Measurements from ENCODE around the gene SPRYD4. TPM values are rescaled to one million over a fixed set of nuclear protein-coding genes. Genes with fewer than 3 reads are reported as not detected.
A peak's percentile ranks its signal among the peaks of the same experiment; 100 is the strongest.

Gene SPRYD4
- total and polyA plus RNA-seq, 10 of the 15 experiments (the other 5 are each of a cell fraction or from before 2014, with no cell fraction given) = 4.1 to 6.0 (median 5.1) TPM

DNA sequence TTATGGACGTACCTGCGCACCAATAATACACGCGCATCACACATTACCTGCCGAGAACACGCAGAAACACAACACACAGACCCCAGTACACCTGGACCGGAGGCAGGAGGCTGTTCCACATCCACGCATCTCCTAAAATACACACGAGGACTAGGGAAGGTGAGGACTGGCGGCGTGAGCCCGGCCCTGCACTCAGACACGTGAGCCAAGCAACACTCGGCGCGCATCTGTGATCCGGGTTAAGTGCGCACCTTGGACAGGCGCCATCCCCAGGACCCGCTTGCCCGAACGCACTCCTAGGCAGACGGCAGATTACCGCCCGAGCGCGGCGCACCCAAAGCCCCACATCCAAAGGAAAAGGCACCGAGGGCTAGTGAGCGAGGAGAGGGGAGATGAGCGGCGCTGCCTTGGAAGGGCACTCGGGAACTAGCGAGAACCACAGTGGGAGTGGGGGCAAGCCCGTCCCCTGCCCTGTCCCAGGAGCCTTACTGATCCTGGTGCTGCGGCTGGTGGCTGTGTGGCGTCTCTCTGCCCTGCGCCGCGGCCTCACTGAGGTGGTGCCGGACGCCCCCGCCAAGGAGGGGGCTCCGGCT, 19.2 kb downstream of the SPRYD4 start:
- peak overlapping the region; percentile 41; the same call in 1 of the 2 replicates for H3K9ac ChIP-seq (ENCODE audit: control insufficient read depth, insufficient read depth, low read length)
- intact Hi-C loops (cut with micrococcal nuclease; ENCODE audit: unreplicated experiment) = no loop called here
- no peak for FAIRE-seq

More for the DNA sequence above, 19.2 kb downstream of the SPRYD4 start:
- H3K27me3 ChIP-seq (replicated peaks in 1 of 2; ENCODE audit: control insufficient read depth in 2 of 2, insufficient read depth in 2 of 2, low read length in 1 of 2) = peaks cover 0 to 2% of the 10 kb centered on the region in 2 experiments; a peak in 2 of 4 replicates
- no peaks in the 10 kb centered on the region for H3K9me3 ChIP-seq (replicated peaks; ENCODE audit: control insufficient read depth, insufficient read depth, low read length)
- H4K20me1 ChIP-seq (ENCODE audit: control insufficient read depth, insufficient read depth) = no peaks in the 10 kb centered on the region
- peak overlapping the region; percentile 97 for H3K4me2 ChIP-seq (ENCODE audit: control insufficient read depth, insufficient read depth)
- peak; percentile 65 for ATAC-seq
- no peak for DNase-seq (ENCODE audit: low read depth, low spot score)
- in situ Hi-C loops (cut with MboI) = no loop called here
- no peaks in the 10 kb centered on the region for H3K36me3 ChIP-seq (ENCODE audit: control insufficient read depth in 2 of 2, insufficient read depth in 2 of 2, low read length in 1 of 2)
- ChIA-PET CTCF (interaction anchor here (0.6 kb wide), 1 partner anchor 142 kb away, joined by 3 read pairs; no protein-coding TSS in a partner anchor), POLR2A (no interaction called here), SMC1A (ENCODE audit: uncharacterized antibody, unreplicated experiment) (no interaction called here), RAD21 (ENCODE audit: unreplicated experiment) (interaction anchor here (0.7 to 1.3 kb wide), 2 partner anchors 149 to 1295 kb away, joined by 3 read pairs; no protein-coding TSS in a partner anchor)
- 16% methylated on average over 44 of the region's 44 CpGs for WGBS (ENCODE audit: insufficient coverage, insufficient replicate concordance, low lambda C conversion rate, missing lambda C conversion rate)
- no peaks in the 10 kb centered on the region for H3K79me2 ChIP-seq (ENCODE audit: control insufficient read depth, insufficient read depth, low read length)
- peaks cover 4% of the 10 kb centered on the region; the same call in 1 of the 2 replicates for H3K4me1 ChIP-seq (ENCODE audit: control insufficient read depth, insufficient read depth, low read length)
- TF ChIP-seq, protein P1, sequence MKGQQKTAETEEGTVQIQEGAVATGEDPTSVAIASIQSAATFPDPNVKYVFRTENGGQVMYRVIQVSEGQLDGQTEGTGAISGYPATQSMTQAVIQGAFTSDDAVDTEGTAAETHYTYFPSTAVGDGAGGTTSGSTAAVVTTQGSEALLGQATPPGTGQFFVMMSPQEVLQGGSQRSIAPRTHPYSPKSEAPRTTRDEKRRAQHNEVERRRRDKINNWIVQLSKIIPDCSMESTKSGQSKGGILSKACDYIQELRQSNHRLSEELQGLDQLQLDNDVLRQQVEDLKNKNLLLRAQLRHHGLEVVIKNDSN (IDR thresholded peaks at IDR 0.05; ENCODE audit: borderline replicate concordance, extremely low read length, insufficient read depth, low read depth, low read length) = peak; percentile 24
- TF ChIP-seq WRNIP1 (IDR thresholded peaks at IDR 0.05; ENCODE audit: borderline replicate concordance, low read depth, low read length) (no peak), EGR1 (IDR thresholded peaks at IDR 0.05; ENCODE audit: borderline replicate concordance in 1 of 2, low read depth in 2 of 2, low read length in 2 of 2) (0 out of 3 replicates have a peak, but pooled peaks of 1 of the 2 experiments have one; percentile 40), BHLHE40 (IDR thresholded peaks at IDR 0.05; ENCODE audit: borderline replicate concordance in 1 of 2, low read depth in 2 of 2, low read length in 1 of 2) (peak; percentile 28 to 63; a peak in 2 of 4 replicates), ZZZ3 (IDR thresholded peaks at IDR 0.05; ENCODE audit: control insufficient read depth, insufficient read length, low read depth) (no peak), MYC (IDR thresholded peaks at IDR 0.05; ENCODE audit: insufficient read depth, insufficient read length, insufficient replicate concordance, low read length, severe bottlenecking) (no peak), POLR2A (IDR thresholded peaks at IDR 0.05; ENCODE audit: low read depth, low read length) (peak; percentile 34)
- TF ChIP-seq, protein P2, sequence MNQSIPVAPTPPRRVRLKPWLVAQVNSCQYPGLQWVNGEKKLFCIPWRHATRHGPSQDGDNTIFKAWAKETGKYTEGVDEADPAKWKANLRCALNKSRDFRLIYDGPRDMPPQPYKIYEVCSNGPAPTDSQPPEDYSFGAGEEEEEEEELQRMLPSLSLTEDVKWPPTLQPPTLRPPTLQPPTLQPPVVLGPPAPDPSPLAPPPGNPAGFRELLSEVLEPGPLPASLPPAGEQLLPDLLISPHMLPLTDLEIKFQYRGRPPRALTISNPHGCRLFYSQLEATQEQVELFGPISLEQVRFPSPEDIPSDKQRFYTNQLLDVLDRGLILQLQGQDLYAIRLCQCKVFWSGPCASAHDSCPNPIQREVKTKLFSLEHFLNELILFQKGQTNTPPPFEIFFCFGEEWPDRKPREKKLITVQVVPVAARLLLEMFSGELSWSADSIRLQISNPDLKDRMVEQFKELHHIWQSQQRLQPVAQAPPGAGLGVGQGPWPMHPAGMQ (IDR thresholded peaks at IDR 0.05; ENCODE audit: borderline replicate concordance) = no peak
- H3K27ac ChIP-seq (ENCODE audit: control insufficient read depth, insufficient read depth) = no peak overlapping the region
- peak overlapping the region; percentile 71 for H3K4me3 ChIP-seq
- peak overlapping the region; percentile 59 for H2AFZ ChIP-seq (ENCODE audit: control insufficient read depth, low read depth, low read length)
- BruUV-seq (replicated peaks) = no TSS peak
